HG02642 (cell line): ENCODE results near the gene ADCY1.

ENCODE experiments used
- ATAC-seq: cut with Tn5 transposase; IDR thresholded peaks from one replicate; pipeline ENCODE4 v1.9.1; 2021; ENCODE audit warnings: mild to moderate bottlenecking; ENCODE audit not compliant: unreplicated experiment, poor library complexity

Gene ADCY1

GRCh38 chr7:45591101-45591906 is 17.1 kb downstream of the ADCY1 start:
- ATAC-seq = no peak

- ATAC-seq = no peak
Observed at GRCh38 chr7:45592230-45592991, 18.2 kb downstream of the ADCY1 start.

- no peak for ATAC-seq
Observed at GRCh38 chr7:45593121-45593541, 19.0 kb downstream of the ADCY1 start.

- ATAC-seq = no peak
Observed at GRCh38 chr7:45593877-45594276, 19.7 kb downstream of the ADCY1 start.

GRCh38 chr7:45594745-45595535 is 20.8 kb downstream of the ADCY1 start:
- no peak for ATAC-seq

GRCh38 chr7:45595809-45596664 is 21.9 kb downstream of the ADCY1 start:
- ATAC-seq = no peak

- no peak for ATAC-seq
Observed at GRCh38 chr7:45596665-45597095, 22.5 kb downstream of the ADCY1 start.

- ATAC-seq = no peak
Observed at GRCh38 chr7:45597286-45597984, 23.3 kb downstream of the ADCY1 start.

- no peak for ATAC-seq
Observed at GRCh38 chr7:45598886-45599520, 24.8 kb downstream of the ADCY1 start.

- no peak for ATAC-seq
Observed at GRCh38 chr7:45599851-45600706, 25.9 kb downstream of the ADCY1 start.

- no peak for ATAC-seq
Observed at GRCh38 chr7:45601094-45601493, 26.9 kb downstream of the ADCY1 start.

GRCh38 chr7:45601816-45602540 is 27.8 kb downstream of the ADCY1 start:
- ATAC-seq = no peak

- ATAC-seq = no peak
Observed at GRCh38 chr7:45606050-45606449, 31.9 kb downstream of the ADCY1 start.

- no peak for ATAC-seq
Observed at GRCh38 chr7:45606931-45607330, 32.8 kb downstream of the ADCY1 start.

GRCh38 chr7:45609180-45609579 is 35.0 kb downstream of the ADCY1 start:
- no peak for ATAC-seq

- no peak for ATAC-seq
Observed at GRCh38 chr7:45610019-45610418, 35.9 kb downstream of the ADCY1 start.

- ATAC-seq = no peak
Observed at GRCh38 chr7:45610660-45611299, 36.6 kb downstream of the ADCY1 start.
